Measurements from ENCODE around the gene TNRC6A.
"Not testable (repeated sequence)": the region's sequence is repeated elsewhere in the genome, so short reads cannot be mapped to it uniquely, and the experiment has no call there.

Gene TNRC6A

GRCh38 chr16:24729951-24730815 lies 732 bp downstream of the TNRC6A start:
- Histone ChIP-seq H3K4me3 (ENCODE audit: low read length) (peak overlapping the region; percentile 100), H3K9me3 (ENCODE audit: insufficient read depth, low read depth, low read length) (no peaks in the 10 kb centered on the region), H3K36me3 (ENCODE audit: insufficient read depth, low read depth, low read length) (peaks cover 38% of the 10 kb centered on the region), H3K9ac (ENCODE audit: low read depth, low read length) (peak overlapping the region; percentile 97), H3K4me1 (ENCODE audit: insufficient read depth, low read length) (peaks cover 18% of the 10 kb centered on the region; the same call in 1 of the 2 replicates), H3K27me3 (ENCODE audit: insufficient read depth, low read length) (no peaks in the 10 kb centered on the region), H3K27ac (ENCODE audit: low read length) (peak overlapping the region; percentile 99)

GRCh38 chr16:24730914-24731313 lies 1.5 kb downstream of the TNRC6A start:
- H3K27ac ChIP-seq (ENCODE audit: low read length): peak overlapping the region; percentile 45
- H3K4me1 ChIP-seq (ENCODE audit: insufficient read depth, low read length): peaks cover 18% of the 10 kb centered on the region; the same call in 1 of the 2 replicates
- H3K9me3 ChIP-seq (ENCODE audit: insufficient read depth, low read depth, low read length): no peaks in the 10 kb centered on the region
- peak overlapping the region; percentile 72 for H3K9ac ChIP-seq (ENCODE audit: low read depth, low read length)
- no peaks in the 10 kb centered on the region for H3K27me3 ChIP-seq (ENCODE audit: insufficient read depth, low read length)
- peaks cover 42% of the 10 kb centered on the region for H3K36me3 ChIP-seq (ENCODE audit: insufficient read depth, low read depth, low read length)
- peak overlapping the region; percentile 100 for H3K4me3 ChIP-seq (ENCODE audit: low read length)

GRCh38 chr16:24731722-24732419 lies 2.4 kb downstream of the TNRC6A start:
- Histone ChIP-seq H3K27me3 (ENCODE audit: insufficient read depth, low read length) (no peaks in the 10 kb centered on the region), H3K36me3 (ENCODE audit: insufficient read depth, low read depth, low read length) (peaks cover 48% of the 10 kb centered on the region), H3K4me1 (ENCODE audit: insufficient read depth, low read length) (peaks cover 25% of the 10 kb centered on the region; the same call in 1 of the 2 replicates), H3K27ac (ENCODE audit: low read length) (peak overlapping the region; percentile 8), H3K9me3 (ENCODE audit: insufficient read depth, low read depth, low read length) (no peaks in the 10 kb centered on the region), H3K9ac (ENCODE audit: low read depth, low read length) (peak overlapping the region; percentile 72), H3K4me3 (ENCODE audit: low read length) (peak overlapping the region; percentile 100)

DNA sequence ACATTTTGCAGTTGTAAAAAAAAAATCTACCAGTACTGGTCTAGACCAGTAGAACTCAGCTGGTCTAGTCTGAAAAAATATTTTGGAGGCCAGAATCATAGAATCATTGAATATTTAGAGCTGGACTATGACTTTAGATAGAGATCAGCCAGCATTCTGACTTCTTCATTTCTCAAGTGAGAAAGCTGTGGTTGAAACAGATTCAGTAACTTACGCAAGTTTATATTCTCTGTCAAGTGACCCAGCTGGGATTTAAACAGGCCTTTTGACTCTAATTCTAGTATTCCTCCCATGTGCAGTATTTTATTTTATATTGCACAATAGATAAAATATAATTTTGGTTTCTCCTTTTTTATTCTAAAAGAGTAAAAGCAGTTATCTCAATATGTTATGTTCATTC lies 4.9 kb downstream of the TNRC6A start:
- Histone ChIP-seq H3K4me3 (ENCODE audit: low read length) (no peak overlapping the region), H3K36me3 (ENCODE audit: insufficient read depth, low read depth, low read length) (peaks cover 68% of the 10 kb centered on the region), H3K27me3 (ENCODE audit: insufficient read depth, low read length) (no peaks in the 10 kb centered on the region), H3K27ac (ENCODE audit: low read length) (no peak overlapping the region), H3K9ac (ENCODE audit: low read depth, low read length) (no peak overlapping the region), H3K9me3 (ENCODE audit: insufficient read depth, low read depth, low read length) (no peaks in the 10 kb centered on the region), H3K4me1 (ENCODE audit: insufficient read depth, low read length) (peaks cover 23% of the 10 kb centered on the region; the same call in 1 of the 2 replicates)

GRCh38 chr16:24736758-24737157 lies 7.3 kb downstream of the TNRC6A start:
- Histone ChIP-seq H3K36me3 (ENCODE audit: insufficient read depth, low read depth, low read length) (peaks cover 69% of the 10 kb centered on the region), H3K9ac (ENCODE audit: low read depth, low read length) (no peak overlapping the region), H3K27me3 (ENCODE audit: insufficient read depth, low read length) (no peaks in the 10 kb centered on the region), H3K4me3 (ENCODE audit: low read length) (no peak overlapping the region), H3K27ac (ENCODE audit: low read length) (no peak overlapping the region), H3K4me1 (ENCODE audit: insufficient read depth, low read length) (peaks cover 41% of the 10 kb centered on the region), H3K9me3 (ENCODE audit: insufficient read depth, low read depth, low read length) (no peaks in the 10 kb centered on the region)

GRCh38 chr16:24737391-24737871 lies 8.0 kb downstream of the TNRC6A start:
- Histone ChIP-seq H3K4me3 (ENCODE audit: low read length) (no peak overlapping the region), H3K27me3 (ENCODE audit: insufficient read depth, low read length) (no peaks in the 10 kb centered on the region), H3K4me1 (ENCODE audit: insufficient read depth, low read length) (peaks cover 41% of the 10 kb centered on the region), H3K36me3 (ENCODE audit: insufficient read depth, low read depth, low read length) (peaks cover 67% of the 10 kb centered on the region), H3K9ac (ENCODE audit: low read depth, low read length) (no peak overlapping the region), H3K9me3 (ENCODE audit: insufficient read depth, low read depth, low read length) (no peaks in the 10 kb centered on the region), H3K27ac (ENCODE audit: low read length) (no peak overlapping the region)

GRCh38 chr16:24737916-24738594 lies 8.6 kb downstream of the TNRC6A start:
- no peaks in the 10 kb centered on the region for H3K27me3 ChIP-seq (ENCODE audit: insufficient read depth, low read length)
- no peak overlapping the region for H3K27ac ChIP-seq (ENCODE audit: low read length)
- H3K36me3 ChIP-seq (ENCODE audit: insufficient read depth, low read depth, low read length): peaks cover 61% of the 10 kb centered on the region
- H3K9ac ChIP-seq (ENCODE audit: low read depth, low read length): no peak overlapping the region
- no peak overlapping the region for H3K4me3 ChIP-seq (ENCODE audit: low read length)
- no peaks in the 10 kb centered on the region for H3K9me3 ChIP-seq (ENCODE audit: insufficient read depth, low read depth, low read length)
- peaks cover 42% of the 10 kb centered on the region for H3K4me1 ChIP-seq (ENCODE audit: insufficient read depth, low read length)

- H3K27me3 ChIP-seq (ENCODE audit: insufficient read depth, low read length): no peaks in the 10 kb centered on the region
- no peaks in the 10 kb centered on the region for H3K9me3 ChIP-seq (ENCODE audit: insufficient read depth, low read depth, low read length)
- peaks cover 40% of the 10 kb centered on the region for H3K4me1 ChIP-seq (ENCODE audit: insufficient read depth, low read length)
- H3K4me3 ChIP-seq (ENCODE audit: low read length): no peak overlapping the region
- H3K9ac ChIP-seq (ENCODE audit: low read depth, low read length): no peak overlapping the region
- H3K36me3 ChIP-seq (ENCODE audit: insufficient read depth, low read depth, low read length): peaks cover 57% of the 10 kb centered on the region
- no peak overlapping the region for H3K27ac ChIP-seq (ENCODE audit: low read length)
These were observed 9.4 kb downstream of the TNRC6A start for GRCh38 chr16:24738895-24739294.

GRCh38 chr16:24741862-24742261 lies 12.4 kb downstream of the TNRC6A start:
- H3K4me3 ChIP-seq (ENCODE audit: low read length): no peak overlapping the region
- no peak overlapping the region for H3K9ac ChIP-seq (ENCODE audit: low read depth, low read length)
- H3K36me3 ChIP-seq (ENCODE audit: insufficient read depth, low read depth, low read length): peaks cover 41% of the 10 kb centered on the region
- H3K27me3 ChIP-seq (ENCODE audit: insufficient read depth, low read length): no peaks in the 10 kb centered on the region
- no peaks in the 10 kb centered on the region for H3K9me3 ChIP-seq (ENCODE audit: insufficient read depth, low read depth, low read length)
- no peak overlapping the region for H3K27ac ChIP-seq (ENCODE audit: low read length)
- H3K4me1 ChIP-seq (ENCODE audit: insufficient read depth, low read length): peaks cover 63% of the 10 kb centered on the region

- H3K27me3 ChIP-seq (ENCODE audit: insufficient read depth, low read length); H3K9ac ChIP-seq (ENCODE audit: low read depth, low read length); H3K27ac ChIP-seq (ENCODE audit: low read length); H3K4me3 ChIP-seq (ENCODE audit: low read length); H3K9me3 ChIP-seq (ENCODE audit: insufficient read depth, low read depth, low read length): not testable (repeated sequence)
- H3K4me1 ChIP-seq (ENCODE audit: insufficient read depth, low read length): peaks cover 68% of the 10 kb centered on the region
- H3K36me3 ChIP-seq (ENCODE audit: insufficient read depth, low read depth, low read length): peaks cover 44% of the 10 kb centered on the region
These were observed 13.2 kb downstream of the TNRC6A start for GRCh38 chr16:24742610-24743009.

GRCh38 chr16:24745391-24745790 lies 15.9 kb downstream of the TNRC6A start:
- Histone ChIP-seq H3K4me3 (ENCODE audit: low read length) (peak overlapping the region; percentile 13; the same call in 1 of the 2 replicates), H3K9ac (ENCODE audit: low read depth, low read length) (peak overlapping the region; percentile 16; the same call in 1 of the 2 replicates), H3K4me1 (ENCODE audit: insufficient read depth, low read length) (peaks cover 69% of the 10 kb centered on the region), H3K36me3 (ENCODE audit: insufficient read depth, low read depth, low read length) (peaks cover 30% of the 10 kb centered on the region), H3K27me3 (ENCODE audit: insufficient read depth, low read length) (no peaks in the 10 kb centered on the region), H3K9me3 (ENCODE audit: insufficient read depth, low read depth, low read length) (no peaks in the 10 kb centered on the region), H3K27ac (ENCODE audit: low read length) (no peak overlapping the region)

Measured in iPS-20b (cell line).